ENCODE results near the gene FGF14.

Gene FGF14

GRCh38 chr13:102028206-102028605, 373.6 kb downstream of the FGF14 start:
- no peak for DNase-seq

- DNase-seq: no peak
These were observed 380.1 kb downstream of the FGF14 start for GRCh38 chr13:102021777-102022176.

- DNase-seq: no peak
These were observed 381.1 kb downstream of the FGF14 start for GRCh38 chr13:102020611-102021216.

DNA sequence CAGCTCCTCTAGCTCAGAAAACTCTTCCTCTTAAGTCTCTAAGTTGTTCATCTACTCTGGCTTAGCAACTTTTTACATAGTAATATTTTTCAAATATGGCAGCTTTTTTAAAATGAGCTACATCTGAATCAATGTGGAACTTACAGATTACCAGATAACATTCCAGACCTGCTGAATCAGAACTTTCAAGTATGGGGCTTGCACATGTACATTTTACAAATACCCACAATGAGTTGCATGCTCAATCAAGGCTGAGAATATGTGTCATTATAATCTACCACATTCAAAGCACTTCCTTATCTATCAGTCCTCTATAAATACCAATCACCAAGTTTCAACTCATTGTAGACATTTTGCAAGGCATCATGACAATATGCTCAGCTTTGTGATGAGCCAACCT, 383.1 kb downstream of the FGF14 start:
- no peak for DNase-seq

DNA sequence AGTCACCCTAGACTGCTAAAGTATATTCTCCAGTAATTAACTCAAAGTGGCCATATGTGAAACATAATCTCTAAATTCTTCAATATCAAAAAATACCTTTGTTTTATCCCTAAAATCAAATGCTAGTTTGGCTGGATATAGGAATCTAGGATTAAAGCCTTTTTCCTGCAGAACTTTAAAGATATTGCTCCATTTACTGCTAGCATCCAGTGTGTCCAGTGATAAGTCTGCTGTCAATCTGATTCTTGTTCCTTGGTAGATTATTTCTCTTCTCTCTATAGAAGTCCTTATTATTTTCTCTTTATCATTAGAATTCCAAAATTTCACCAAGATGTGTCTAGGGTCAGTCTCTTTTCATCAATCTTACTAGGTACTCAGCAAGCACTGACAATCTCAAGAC, 384.6 kb downstream of the FGF14 start:
- DNase-seq: peak; percentile 21

DNA sequence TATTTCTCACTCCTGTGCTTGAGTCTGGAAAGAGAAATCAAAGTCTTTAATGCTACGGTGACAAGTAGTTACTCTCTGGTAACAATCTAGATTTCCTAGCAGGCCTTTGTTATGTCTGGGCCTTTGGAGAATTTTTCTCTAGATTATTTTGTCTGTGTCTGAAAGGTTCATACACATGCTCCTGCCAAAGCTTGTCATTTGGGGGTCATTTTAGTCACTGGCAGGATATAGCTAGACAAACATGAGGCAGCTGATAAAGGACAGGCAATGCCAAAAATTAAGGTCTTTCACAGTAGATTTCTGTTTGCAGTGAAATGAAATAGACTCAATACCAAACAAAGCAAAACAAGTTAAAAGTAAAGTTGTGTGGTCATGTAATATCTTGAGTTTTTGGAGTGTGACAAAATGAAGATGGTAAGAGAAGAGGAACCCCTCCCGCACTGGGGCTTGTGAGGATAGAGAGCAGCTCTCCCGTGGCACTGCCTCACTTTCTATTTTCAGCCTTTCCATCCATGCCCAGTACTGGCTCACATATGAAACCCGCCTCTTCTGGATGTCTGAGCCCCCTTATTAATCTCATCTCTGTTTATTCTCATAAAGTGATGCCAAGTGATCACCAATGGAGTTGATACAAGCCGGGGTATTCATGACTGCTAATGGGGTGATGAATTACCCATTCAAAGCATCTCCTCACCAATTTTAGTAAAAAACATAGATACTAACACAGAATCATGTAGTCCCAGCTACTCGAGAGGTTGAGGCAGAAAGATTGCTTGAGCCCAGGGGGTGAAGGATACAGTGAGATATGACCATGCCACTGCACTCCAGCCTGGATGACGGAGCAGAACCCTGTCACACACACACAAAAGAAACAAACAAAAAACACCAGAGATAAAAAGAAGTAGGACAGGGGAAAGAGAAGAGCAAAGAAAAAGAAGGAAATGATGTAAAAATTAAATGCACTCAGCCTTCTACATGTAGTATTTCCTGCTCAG, 389.3 kb downstream of the FGF14 start:
- peak; percentile 35 for DNase-seq

DNA sequence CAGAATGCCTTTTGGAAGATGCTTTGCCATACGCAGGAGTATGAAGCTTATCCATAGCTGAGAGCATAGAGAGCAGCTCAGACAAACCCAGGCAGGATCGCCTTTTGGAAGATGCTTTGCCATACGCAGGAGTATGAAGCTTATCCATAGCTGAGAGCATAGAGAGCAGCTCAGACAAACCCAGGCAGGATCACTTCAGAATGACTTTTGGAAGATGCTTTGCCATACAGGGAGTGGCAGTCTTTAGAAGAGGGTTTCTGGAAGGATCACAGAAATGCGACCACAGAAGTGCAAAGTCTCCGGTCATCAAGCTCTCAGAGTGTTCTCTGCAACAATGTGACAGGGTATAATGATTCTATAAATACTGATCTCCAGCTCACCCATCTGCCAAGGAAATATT, 390.4 kb downstream of the FGF14 start:
- peak; percentile 67 for DNase-seq

GRCh38 chr13:102003848-102004570, 397.8 kb downstream of the FGF14 start:
- DNase-seq: no peak

- DNase-seq: no peak
These were observed 399.6 kb downstream of the FGF14 start for GRCh38 chr13:102002287-102002686.

GRCh38 chr13:102000764-102001163, 401.1 kb downstream of the FGF14 start:
- no peak for DNase-seq

- DNase-seq: no peak
These were observed 403.7 kb downstream of the FGF14 start for GRCh38 chr13:101998129-101998528.

DNA sequence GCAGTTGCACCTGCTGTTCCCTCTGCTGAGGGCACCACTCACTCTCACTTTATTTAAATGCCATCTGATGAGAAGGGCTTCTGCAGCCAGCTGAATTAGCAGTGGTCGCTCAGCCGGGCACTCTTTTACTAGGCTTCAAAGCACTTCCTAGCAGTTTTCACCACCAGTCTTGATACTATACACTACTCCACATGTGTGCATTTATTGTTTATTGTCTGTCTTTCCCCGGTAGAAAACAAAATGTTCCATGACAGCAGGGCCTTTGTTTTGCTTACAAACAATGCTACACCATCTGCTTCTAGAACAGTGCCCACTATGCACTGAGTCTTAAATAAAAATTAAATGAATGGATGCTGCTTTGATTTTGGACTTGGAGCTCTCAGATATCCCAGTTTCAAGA, 404.9 kb downstream of the FGF14 start:
- peak; percentile 34 for DNase-seq

DNA sequence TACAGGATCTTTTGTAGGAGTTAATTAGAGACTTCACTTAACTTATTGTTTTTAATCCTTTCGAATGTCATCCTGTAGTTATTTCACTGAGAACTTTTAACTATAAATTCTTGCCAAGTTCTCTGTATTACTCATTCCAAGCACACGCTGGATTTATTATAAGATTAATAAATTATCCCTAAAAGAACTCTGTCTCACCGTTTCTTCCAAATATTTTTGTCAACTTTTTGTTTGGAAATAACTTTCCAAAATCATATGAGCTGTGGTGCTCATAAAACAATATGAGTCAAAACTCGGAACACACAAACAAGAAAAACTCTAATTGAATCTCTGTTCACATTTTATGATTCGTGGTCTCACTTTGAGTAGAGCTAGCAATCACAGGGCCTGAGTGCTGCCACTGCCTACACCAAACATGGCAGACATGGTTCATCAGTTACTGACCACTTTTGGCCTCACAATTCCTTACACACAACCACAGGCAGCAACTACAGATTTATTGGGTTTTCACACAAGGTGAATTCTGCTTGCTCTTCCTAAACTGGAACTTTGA, 412.0 kb downstream of the FGF14 start:
- DNase-seq: no peak

- no peak for DNase-seq
These were observed 413.7 kb downstream of the FGF14 start for GRCh38 chr13:101988140-101988539.

DNA sequence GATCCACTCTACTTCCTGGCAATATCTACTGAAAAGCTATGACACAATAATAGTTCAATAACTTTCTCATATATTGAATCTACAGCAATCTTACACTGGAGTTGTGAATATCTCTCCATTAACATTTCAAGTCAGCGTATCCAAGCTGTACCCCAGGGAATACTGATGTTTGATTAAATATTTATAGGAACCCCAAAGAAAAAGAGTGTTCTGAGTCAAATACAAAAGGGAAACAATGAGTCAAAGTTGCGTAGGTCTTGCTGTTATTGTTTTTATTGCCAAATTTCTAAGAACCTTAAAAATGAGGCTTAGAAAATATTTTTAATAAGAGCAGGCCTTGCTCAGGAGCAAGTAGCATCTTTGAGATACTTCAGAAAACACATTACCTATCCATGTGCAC, 415.5 kb downstream of the FGF14 start:
- DNase-seq: no peak

- no peak for DNase-seq
These were observed 416.5 kb downstream of the FGF14 start for GRCh38 chr13:101985321-101985720.

GRCh38 chr13:101982903-101983302, 418.9 kb downstream of the FGF14 start:
- DNase-seq: peak; percentile 90

GRCh38 chr13:101979825-101980224, 422.0 kb downstream of the FGF14 start:
- peak; percentile 88 for DNase-seq

DNA sequence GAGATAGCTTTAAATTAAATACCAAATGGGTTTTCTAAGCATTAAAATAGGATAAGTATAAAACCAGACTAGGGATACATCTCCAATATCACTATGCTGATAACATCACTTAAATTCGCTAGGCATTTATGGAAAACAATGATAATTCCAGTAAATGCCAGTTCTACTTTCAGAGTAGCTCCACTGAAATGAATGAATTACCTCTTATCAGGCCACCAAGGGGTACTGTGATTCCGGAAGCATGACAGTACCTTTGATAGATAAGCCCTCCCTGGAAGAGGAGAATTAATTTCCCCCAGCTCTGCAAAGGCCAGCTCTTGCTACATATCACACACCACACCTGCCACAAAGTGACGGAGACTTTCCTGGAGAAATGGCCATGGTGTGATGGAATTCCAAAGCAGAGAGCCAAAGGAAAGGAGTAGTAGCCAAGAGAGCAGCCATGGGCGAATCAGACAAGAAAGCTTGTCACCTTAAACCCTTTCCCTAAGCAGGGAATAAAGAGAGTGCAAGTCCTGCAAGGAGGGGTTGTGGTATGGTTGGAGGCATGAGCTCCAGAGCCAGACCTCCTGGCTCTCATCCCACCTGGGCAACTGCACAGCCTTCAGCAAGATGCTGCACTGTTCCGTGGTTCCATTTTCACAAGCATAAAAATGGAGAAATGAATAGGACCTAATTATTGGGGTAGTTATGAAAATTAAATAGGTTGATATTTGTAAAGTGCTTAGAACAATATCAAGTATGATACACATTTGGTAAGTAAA, 423.1 kb downstream of the FGF14 start:
- peak; percentile 87 for DNase-seq

DNA sequence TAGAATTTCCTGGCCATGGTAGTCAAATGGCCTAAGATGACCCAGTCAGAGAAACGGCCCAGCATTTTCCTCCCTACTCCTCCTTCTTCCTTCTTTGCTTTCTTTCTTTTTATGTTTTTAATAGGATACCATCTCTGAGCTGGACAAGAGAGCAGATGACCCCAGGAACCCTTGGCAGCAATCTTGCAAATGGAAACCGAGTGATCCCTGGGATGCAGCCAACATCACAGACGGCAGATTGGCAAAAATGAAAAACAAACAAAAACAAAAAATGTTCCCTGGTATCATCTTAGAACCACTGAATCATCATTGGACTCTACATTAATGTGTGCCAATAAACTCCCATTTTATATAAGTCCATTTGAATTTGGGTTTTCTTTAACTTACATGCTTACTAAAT, 424.4 kb downstream of the FGF14 start:
- DNase-seq: peak; percentile 58

GRCh38 chr13:101972191-101972590, 429.7 kb downstream of the FGF14 start:
- no peak for DNase-seq

- no peak for DNase-seq
These were observed 431.5 kb downstream of the FGF14 start for GRCh38 chr13:101970341-101970740.
